DND-41 (cell line): ENCODE measurements around the gene FABP2.

Source experiments
- EZH2 ChIP-seq: IDR thresholded peaks from 3 replicates; pipeline ENCODE4 v1.6.1; 2012; ENCODE audit warnings: borderline replicate concordance, low read depth, mild to moderate bottlenecking, moderate library complexity, low read length, inconsistent platforms; ENCODE audit not compliant: severe bottlenecking
- TF ChIP-seq, protein P1 (sequence below): IDR thresholded peaks from 2 replicates; pipeline ENCODE4 v1.5.1; 2012; ENCODE audit warnings: borderline replicate concordance, low read length, moderate library complexity, mild to moderate bottlenecking; ENCODE audit not compliant: poor library complexity, severe bottlenecking; ENCODE audit errors: extremely low read depth

- no peak for TF ChIP-seq EZH2
- TF ChIP-seq, protein P1, sequence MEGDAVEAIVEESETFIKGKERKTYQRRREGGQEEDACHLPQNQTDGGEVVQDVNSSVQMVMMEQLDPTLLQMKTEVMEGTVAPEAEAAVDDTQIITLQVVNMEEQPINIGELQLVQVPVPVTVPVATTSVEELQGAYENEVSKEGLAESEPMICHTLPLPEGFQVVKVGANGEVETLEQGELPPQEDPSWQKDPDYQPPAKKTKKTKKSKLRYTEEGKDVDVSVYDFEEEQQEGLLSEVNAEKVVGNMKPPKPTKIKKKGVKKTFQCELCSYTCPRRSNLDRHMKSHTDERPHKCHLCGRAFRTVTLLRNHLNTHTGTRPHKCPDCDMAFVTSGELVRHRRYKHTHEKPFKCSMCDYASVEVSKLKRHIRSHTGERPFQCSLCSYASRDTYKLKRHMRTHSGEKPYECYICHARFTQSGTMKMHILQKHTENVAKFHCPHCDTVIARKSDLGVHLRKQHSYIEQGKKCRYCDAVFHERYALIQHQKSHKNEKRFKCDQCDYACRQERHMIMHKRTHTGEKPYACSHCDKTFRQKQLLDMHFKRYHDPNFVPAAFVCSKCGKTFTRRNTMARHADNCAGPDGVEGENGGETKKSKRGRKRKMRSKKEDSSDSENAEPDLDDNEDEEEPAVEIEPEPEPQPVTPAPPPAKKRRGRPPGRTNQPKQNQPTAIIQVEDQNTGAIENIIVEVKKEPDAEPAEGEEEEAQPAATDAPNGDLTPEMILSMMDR = no peak
Observed at GRCh38 chr4:119313237-119313636, 8.7 kb downstream of the FABP2 start.
